ENCODE data around the gene ERMP1. TPM values are rescaled to one million over a fixed set of nuclear protein-coding genes. Genes with fewer than 3 reads are reported as not detected.
A peak's percentile ranks its signal among the peaks of the same experiment; 100 is the strongest.

ERMP1 gene
- total and polyA plus RNA-seq, 4 donors = 3.1 to 21.5 (median 13.0) TPM

GRCh38 chr9:5873439-5873838 lies 40.5 kb upstream of the ERMP1 start:
- Histone ChIP-seq H3K4me3 (no peak overlapping the region), H3K4me1 (ENCODE audit: control insufficient read depth in 5 of 5, insufficient read depth in 5 of 5, low read length in 5 of 5) (peaks cover 0 to 4% (median 0%) of the 10 kb centered on the region in 5 donors), H3K27ac (ENCODE audit: low read depth in 1 of 2, low read length in 1 of 2) (no peak overlapping the region), H3K36me3 (ENCODE audit: control insufficient read depth in 4 of 4, insufficient read depth in 4 of 4, low read length in 4 of 4) (no peaks in the 10 kb centered on the region), H3K9ac (ENCODE audit: insufficient read depth in 1 of 2, low read length in 2 of 2) (no peak overlapping the region), H3K9me3 (ENCODE audit: control insufficient read depth in 4 of 4, insufficient read depth in 3 of 4, low read length in 3 of 4) (no peaks in the 10 kb centered on the region), H3K27me3 (ENCODE audit: control insufficient read depth in 3 of 3, insufficient read depth in 3 of 3, low read length in 2 of 3) (no peaks in the 10 kb centered on the region)
- 97 to 98% methylated on average over 5 of the region's 5 CpGs for WGBS, 2 donors
- ATAC-seq (ENCODE audit: insufficient read depth, low FRiP score) (no peak), DNase-seq (no peak)
- no peak for TF ChIP-seq CTCF (IDR thresholded peaks at IDR 0.05; ENCODE audit: control extremely low read depth, extremely low read depth)

- Histone ChIP-seq H3K9me3 (ENCODE audit: control insufficient read depth in 4 of 4, insufficient read depth in 3 of 4, low read length in 3 of 4) (no peaks in the 10 kb centered on the region), H3K36me3 (ENCODE audit: control insufficient read depth in 4 of 4, insufficient read depth in 4 of 4, low read length in 4 of 4) (no peaks in the 10 kb centered on the region), H3K27me3 (ENCODE audit: control insufficient read depth in 3 of 3, insufficient read depth in 3 of 3, low read length in 2 of 3) (no peaks in the 10 kb centered on the region), H3K4me1 (ENCODE audit: control insufficient read depth in 5 of 5, insufficient read depth in 5 of 5, low read length in 5 of 5) (peaks cover 0 to 4% (median 0%) of the 10 kb centered on the region in 5 donors), H3K4me3 (no peak overlapping the region), H3K9ac (ENCODE audit: insufficient read depth in 1 of 2, low read length in 2 of 2) (no peak overlapping the region), H3K27ac (ENCODE audit: low read depth in 1 of 2, low read length in 1 of 2) (no peak overlapping the region)
- WGBS, 2 donors = 59 to 66% methylated on average over 4 of the region's 4 CpGs
- TF ChIP-seq CTCF (IDR thresholded peaks at IDR 0.05; ENCODE audit: control extremely low read depth, extremely low read depth) = no peak
- ATAC-seq (ENCODE audit: insufficient read depth, low FRiP score) = no peak
- no peak for DNase-seq
Observed at GRCh38 chr9:5872511-5872910, 39.6 kb upstream of the ERMP1 start.

GRCh38 chr9:5871785-5872184 lies 38.9 kb upstream of the ERMP1 start:
- WGBS, 2 donors = 44 to 65% methylated on average over 2 of the region's 2 CpGs
- no peaks in the 10 kb centered on the region for H3K36me3 ChIP-seq (ENCODE audit: control insufficient read depth in 4 of 4, insufficient read depth in 4 of 4, low read length in 4 of 4)
- H3K27me3 ChIP-seq (ENCODE audit: control insufficient read depth in 3 of 3, insufficient read depth in 3 of 3, low read length in 2 of 3) = no peaks in the 10 kb centered on the region
- ATAC-seq (ENCODE audit: insufficient read depth, low FRiP score) = no peak
- peaks cover 0 to 4% (median 0%) of the 10 kb centered on the region in 5 donors for H3K4me1 ChIP-seq (ENCODE audit: control insufficient read depth in 5 of 5, insufficient read depth in 5 of 5, low read length in 5 of 5)
- H3K9me3 ChIP-seq (ENCODE audit: control insufficient read depth in 4 of 4, insufficient read depth in 3 of 4, low read length in 3 of 4) = no peaks in the 10 kb centered on the region
- TF ChIP-seq CTCF (IDR thresholded peaks at IDR 0.05; ENCODE audit: control extremely low read depth, extremely low read depth) = no peak
- no peak overlapping the region for H3K4me3 ChIP-seq
- DNase-seq = no peak
- H3K9ac ChIP-seq (ENCODE audit: insufficient read depth in 1 of 2, low read length in 2 of 2) = no peak overlapping the region
- H3K27ac ChIP-seq (ENCODE audit: low read depth in 1 of 2, low read length in 1 of 2) = no peak overlapping the region

GRCh38 chr9:5870691-5871090 lies 37.8 kb upstream of the ERMP1 start:
- DNase-seq (peak in 2 of 3 donors; percentile 27 to 48), ATAC-seq (ENCODE audit: insufficient read depth, low FRiP score) (no peak)
- no peak overlapping the region for H3K4me3 ChIP-seq
- H3K9me3 ChIP-seq (ENCODE audit: control insufficient read depth in 4 of 4, insufficient read depth in 3 of 4, low read length in 3 of 4) = no peaks in the 10 kb centered on the region
- no peaks in the 10 kb centered on the region for H3K27me3 ChIP-seq (ENCODE audit: control insufficient read depth in 3 of 3, insufficient read depth in 3 of 3, low read length in 2 of 3)
- no peak for TF ChIP-seq CTCF (IDR thresholded peaks at IDR 0.05; ENCODE audit: control extremely low read depth, extremely low read depth)
- H3K4me1 ChIP-seq (ENCODE audit: control insufficient read depth in 5 of 5, insufficient read depth in 5 of 5, low read length in 5 of 5) = peaks cover 0 to 2% (median 0%) of the 10 kb centered on the region in 5 donors
- H3K27ac ChIP-seq (ENCODE audit: low read depth in 1 of 2, low read length in 1 of 2) = no peak overlapping the region
- WGBS, 2 donors = 70 to 72% methylated on average over 3 of the region's 3 CpGs
- H3K36me3 ChIP-seq (ENCODE audit: control insufficient read depth in 4 of 4, insufficient read depth in 4 of 4, low read length in 4 of 4) = no peaks in the 10 kb centered on the region
- no peak overlapping the region for H3K9ac ChIP-seq (ENCODE audit: insufficient read depth in 1 of 2, low read length in 2 of 2)
